HuH-7 (cell line): ENCODE results near the gene TPM3.
"Not testable (repeated sequence)": the region's sequence is repeated elsewhere in the genome, so short reads cannot be mapped to it uniquely, and the experiment has no call there.

Experiments used
- DNase-seq: peaks from one replicate; pipeline ENCODE4 v3.0.0; 2011; ENCODE audit warnings: low spot score

TPM3 gene

GRCh38 chr1:154166207-154166606, 25.7 kb downstream of the TPM3 start:
- no peak for DNase-seq

- DNase-seq, result no peak
These were observed 32.3 kb downstream of the TPM3 start for GRCh38 chr1:154159554-154159953.

- no peak for DNase-seq
These were observed 33.4 kb downstream of the TPM3 start for GRCh38 chr1:154158307-154159125.

- peak; percentile 47 for DNase-seq
These were observed 34.2 kb downstream of the TPM3 start for GRCh38 chr1:154157520-154158306.

- no peak for DNase-seq
These were observed 36.6 kb downstream of the TPM3 start for GRCh38 chr1:154155251-154155650.

- DNase-seq, result no peak
These were observed 37.2 kb downstream of the TPM3 start, which contains the start of gene NUP210L for GRCh38 chr1:154154534-154155191. Gene NUP210L (minus strand): TSS chr1:154155073.

- no peak for DNase-seq
These were observed 37.8 kb downstream of the TPM3 start for GRCh38 chr1:154154053-154154452.

GRCh38 chr1:154151311-154151710, 40.6 kb downstream of the TPM3 start:
- no peak for DNase-seq

- DNase-seq, result no peak
These were observed 43.1 kb downstream of the TPM3 start for GRCh38 chr1:154148807-154149206.

GRCh38 chr1:154147505-154147904, 44.4 kb downstream of the TPM3 start:
- not testable (repeated sequence) for DNase-seq

- DNase-seq, result no peak
These were observed 45.9 kb downstream of the TPM3 start for GRCh38 chr1:154145986-154146385.

- DNase-seq, result no peak
These were observed 49.5 kb downstream of the TPM3 start for GRCh38 chr1:154142358-154142757.

- DNase-seq, result no peak
These were observed 50.7 kb downstream of the TPM3 start for GRCh38 chr1:154141240-154141639.

GRCh38 chr1:154137888-154138287, 54.0 kb downstream of the TPM3 start:
- no peak for DNase-seq

- DNase-seq, result no peak
These were observed 58.6 kb downstream of the TPM3 start for GRCh38 chr1:154133256-154133655.

- DNase-seq, result no peak
These were observed 62.4 kb downstream of the TPM3 start for GRCh38 chr1:154129391-154129970.

- DNase-seq, result not testable (repeated sequence)
These were observed 68.7 kb downstream of the TPM3 start for GRCh38 chr1:154123205-154123604.

- DNase-seq, result no peak
These were observed 74.3 kb downstream of the TPM3 start for GRCh38 chr1:154117642-154118041.

- no peak for DNase-seq
These were observed 76.7 kb downstream of the TPM3 start for GRCh38 chr1:154115180-154115579.
